ENCODE data around the gene NELFE.

- TF ChIP-seq POLR2A (IDR thresholded peaks at IDR 0.05) = no peak
- TF ChIP-seq CTCF (IDR thresholded peaks at IDR 0.05) = no peak
- no peak for TF ChIP-seq POLR2AphosphoS5 (IDR thresholded peaks at IDR 0.05)
These were observed 11.2 kb upstream of the NELFE start for GRCh38 chr6:31969712-31970603.
